ENCODE results near the gene PHB1. TPM values are rescaled to one million over a fixed set of nuclear protein-coding genes. Genes with fewer than 3 reads are reported as not detected.

PHB1 gene
- total RNA-seq, 1 donor: 71.7 TPM

- H4K20me1 ChIP-seq (ENCODE audit: insufficient read depth, low read length): no peaks in the 10 kb centered on the region
- no peak overlapping the region for H3K27ac ChIP-seq (ENCODE audit: low read depth, low read length)
- no peaks in the 10 kb centered on the region for H3K27me3 ChIP-seq (ENCODE audit: insufficient read depth, low read length)
- H3K36me3 ChIP-seq (ENCODE audit: insufficient read depth, low read length): peaks cover 15% of the 10 kb centered on the region
- no peaks in the 10 kb centered on the region for H3K79me2 ChIP-seq (ENCODE audit: insufficient read depth, low read length)
- no peak overlapping the region for H2AFZ ChIP-seq (ENCODE audit: low read length)
- no peaks in the 10 kb centered on the region for H3K9me3 ChIP-seq (ENCODE audit: low read depth, low read length)
- TF ChIP-seq, protein P1, sequence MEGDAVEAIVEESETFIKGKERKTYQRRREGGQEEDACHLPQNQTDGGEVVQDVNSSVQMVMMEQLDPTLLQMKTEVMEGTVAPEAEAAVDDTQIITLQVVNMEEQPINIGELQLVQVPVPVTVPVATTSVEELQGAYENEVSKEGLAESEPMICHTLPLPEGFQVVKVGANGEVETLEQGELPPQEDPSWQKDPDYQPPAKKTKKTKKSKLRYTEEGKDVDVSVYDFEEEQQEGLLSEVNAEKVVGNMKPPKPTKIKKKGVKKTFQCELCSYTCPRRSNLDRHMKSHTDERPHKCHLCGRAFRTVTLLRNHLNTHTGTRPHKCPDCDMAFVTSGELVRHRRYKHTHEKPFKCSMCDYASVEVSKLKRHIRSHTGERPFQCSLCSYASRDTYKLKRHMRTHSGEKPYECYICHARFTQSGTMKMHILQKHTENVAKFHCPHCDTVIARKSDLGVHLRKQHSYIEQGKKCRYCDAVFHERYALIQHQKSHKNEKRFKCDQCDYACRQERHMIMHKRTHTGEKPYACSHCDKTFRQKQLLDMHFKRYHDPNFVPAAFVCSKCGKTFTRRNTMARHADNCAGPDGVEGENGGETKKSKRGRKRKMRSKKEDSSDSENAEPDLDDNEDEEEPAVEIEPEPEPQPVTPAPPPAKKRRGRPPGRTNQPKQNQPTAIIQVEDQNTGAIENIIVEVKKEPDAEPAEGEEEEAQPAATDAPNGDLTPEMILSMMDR (IDR thresholded peaks at IDR 0.05; ENCODE audit: extremely low read depth, low read depth, low read length): no peak
- H3K4me3 ChIP-seq (ENCODE audit: insufficient read depth, low read length): no peak overlapping the region
- no peak overlapping the region for H3K4me2 ChIP-seq (ENCODE audit: insufficient read depth, low read length)
- no peaks in the 10 kb centered on the region for H3K4me1 ChIP-seq (ENCODE audit: insufficient read depth, low read length)
- DNase-seq (ENCODE audit: insufficient read length, low spot score, missing footprints): no peak
These were observed 14.7 kb downstream of the PHB1 start for GRCh38 chr17:49399995-49400394.

GRCh38 chr17:49397586-49397985 is 17.1 kb downstream of the PHB1 start:
- Histone ChIP-seq H2AFZ (ENCODE audit: low read length) (peak overlapping the region; percentile 41), H3K27me3 (ENCODE audit: insufficient read depth, low read length) (no peaks in the 10 kb centered on the region), H3K79me2 (ENCODE audit: insufficient read depth, low read length) (no peaks in the 10 kb centered on the region), H3K4me2 (ENCODE audit: insufficient read depth, low read length) (no peak overlapping the region), H3K27ac (ENCODE audit: low read depth, low read length) (no peak overlapping the region), H3K4me3 (ENCODE audit: insufficient read depth, low read length) (no peak overlapping the region), H3K9me3 (ENCODE audit: low read depth, low read length) (no peaks in the 10 kb centered on the region), H3K36me3 (ENCODE audit: insufficient read depth, low read length) (no peaks in the 10 kb centered on the region), H4K20me1 (ENCODE audit: insufficient read depth, low read length) (no peaks in the 10 kb centered on the region), H3K4me1 (ENCODE audit: insufficient read depth, low read length) (peaks cover 3% of the 10 kb centered on the region)
- TF ChIP-seq, protein P1 (IDR thresholded peaks at IDR 0.05; ENCODE audit: extremely low read depth, low read depth, low read length): no peak
- DNase-seq (ENCODE audit: insufficient read length, low spot score, missing footprints): no peak

- H3K4me2 ChIP-seq (ENCODE audit: insufficient read depth, low read length): no peak overlapping the region
These were observed 21.0 kb downstream of the PHB1 start for GRCh38 chr17:49393491-49394255.

More at GRCh38 chr17:49393491-49394255, 21.0 kb downstream of the PHB1 start:
- TF ChIP-seq, protein P1 (IDR thresholded peaks at IDR 0.05; ENCODE audit: extremely low read depth, low read depth, low read length): no peak
- H2AFZ ChIP-seq (ENCODE audit: low read length): no peak overlapping the region
- DNase-seq (ENCODE audit: insufficient read length, low spot score, missing footprints): no peak
- no peak overlapping the region for H3K4me3 ChIP-seq (ENCODE audit: insufficient read depth, low read length)
- no peaks in the 10 kb centered on the region for H3K36me3 ChIP-seq (ENCODE audit: insufficient read depth, low read length)
- no peaks in the 10 kb centered on the region for H3K27me3 ChIP-seq (ENCODE audit: insufficient read depth, low read length)
- no peaks in the 10 kb centered on the region for H4K20me1 ChIP-seq (ENCODE audit: insufficient read depth, low read length)
- H3K9me3 ChIP-seq (ENCODE audit: low read depth, low read length): no peaks in the 10 kb centered on the region
- peaks cover 9% of the 10 kb centered on the region for H3K4me1 ChIP-seq (ENCODE audit: insufficient read depth, low read length)
- H3K79me2 ChIP-seq (ENCODE audit: insufficient read depth, low read length): no peaks in the 10 kb centered on the region
- no peak overlapping the region for H3K27ac ChIP-seq (ENCODE audit: low read depth, low read length)

Data from osteoblast (primary cell).